LNCAP (cell line): ENCODE data around the gene SLC2A11.

Experiments used
- TF ChIP-seq, protein P1 (sequence below): fragments of 450-650 bp; IDR thresholded peaks from 2 replicates; pipeline ENCODE4 v1.5.1; 2017; ENCODE audit warnings: mild to moderate bottlenecking

Gene SLC2A11

DNA sequence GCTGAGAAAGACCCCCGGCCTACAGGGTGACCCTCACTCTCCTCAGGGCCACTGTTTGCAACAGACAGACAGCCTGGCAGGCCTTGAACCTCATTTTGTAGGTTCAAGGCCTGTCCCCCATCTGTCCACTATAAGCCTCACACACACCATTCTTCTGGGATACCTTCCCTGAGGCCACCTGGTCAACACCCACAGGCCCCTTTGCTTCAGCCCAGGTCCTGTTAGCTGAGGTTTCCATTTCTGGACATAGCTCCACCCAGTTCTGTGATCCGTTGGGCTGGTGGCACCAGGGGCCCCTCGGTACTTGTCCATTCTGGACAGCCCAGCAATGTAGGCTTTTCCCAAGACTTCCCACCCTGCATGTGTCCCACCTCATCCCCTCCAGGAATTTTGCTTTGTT is 39.6 kb downstream of the SLC2A11 start:
- TF ChIP-seq, protein P1, sequence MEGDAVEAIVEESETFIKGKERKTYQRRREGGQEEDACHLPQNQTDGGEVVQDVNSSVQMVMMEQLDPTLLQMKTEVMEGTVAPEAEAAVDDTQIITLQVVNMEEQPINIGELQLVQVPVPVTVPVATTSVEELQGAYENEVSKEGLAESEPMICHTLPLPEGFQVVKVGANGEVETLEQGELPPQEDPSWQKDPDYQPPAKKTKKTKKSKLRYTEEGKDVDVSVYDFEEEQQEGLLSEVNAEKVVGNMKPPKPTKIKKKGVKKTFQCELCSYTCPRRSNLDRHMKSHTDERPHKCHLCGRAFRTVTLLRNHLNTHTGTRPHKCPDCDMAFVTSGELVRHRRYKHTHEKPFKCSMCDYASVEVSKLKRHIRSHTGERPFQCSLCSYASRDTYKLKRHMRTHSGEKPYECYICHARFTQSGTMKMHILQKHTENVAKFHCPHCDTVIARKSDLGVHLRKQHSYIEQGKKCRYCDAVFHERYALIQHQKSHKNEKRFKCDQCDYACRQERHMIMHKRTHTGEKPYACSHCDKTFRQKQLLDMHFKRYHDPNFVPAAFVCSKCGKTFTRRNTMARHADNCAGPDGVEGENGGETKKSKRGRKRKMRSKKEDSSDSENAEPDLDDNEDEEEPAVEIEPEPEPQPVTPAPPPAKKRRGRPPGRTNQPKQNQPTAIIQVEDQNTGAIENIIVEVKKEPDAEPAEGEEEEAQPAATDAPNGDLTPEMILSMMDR = no peak

DNA sequence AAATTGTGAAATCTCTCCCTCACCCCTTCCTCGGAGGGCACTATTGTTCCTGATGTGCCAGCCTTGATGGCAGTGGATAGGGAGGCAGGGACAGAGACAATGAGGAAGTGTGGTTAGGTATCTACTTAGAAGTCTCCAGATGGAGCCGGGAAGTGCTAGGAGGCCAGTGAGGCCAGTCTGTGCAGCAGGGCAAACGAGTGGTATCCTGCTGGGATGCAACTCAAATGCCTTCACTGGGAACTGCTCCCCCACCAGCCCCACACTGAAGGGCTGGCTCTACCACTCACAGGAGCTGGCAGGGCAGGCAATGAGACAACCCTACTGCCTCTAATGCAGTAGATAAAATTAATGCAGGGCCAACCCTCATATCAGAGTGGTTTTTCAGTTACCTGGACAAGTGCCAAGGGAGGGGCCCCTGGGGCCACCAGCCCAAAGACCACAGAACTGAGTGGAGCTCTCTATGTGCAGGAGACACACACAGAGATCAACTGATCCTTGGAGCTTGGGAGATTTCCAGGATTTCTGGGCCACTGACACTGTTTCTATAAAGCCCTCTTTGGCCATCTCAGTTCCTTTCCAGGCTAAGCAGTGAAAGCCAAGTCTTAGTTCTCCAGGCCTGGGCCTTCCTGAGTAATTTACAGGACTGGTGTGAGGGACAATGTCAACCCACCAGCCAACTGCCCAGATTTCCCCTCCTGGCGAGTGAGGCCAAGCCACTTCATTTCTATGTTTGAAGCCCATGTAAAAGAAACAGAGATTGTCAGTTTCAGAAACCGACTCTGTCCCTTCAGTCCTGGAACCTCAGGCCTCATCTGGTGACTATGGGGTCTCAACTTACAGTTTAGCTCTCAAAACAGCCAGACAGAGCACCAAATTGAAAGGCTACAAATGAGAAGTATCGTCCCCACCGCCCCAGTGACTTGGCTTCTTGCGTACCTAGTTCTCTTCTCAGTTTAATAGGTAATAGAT is 40.6 kb downstream of the SLC2A11 start:
- TF ChIP-seq, protein P1 = no peak

DNA sequence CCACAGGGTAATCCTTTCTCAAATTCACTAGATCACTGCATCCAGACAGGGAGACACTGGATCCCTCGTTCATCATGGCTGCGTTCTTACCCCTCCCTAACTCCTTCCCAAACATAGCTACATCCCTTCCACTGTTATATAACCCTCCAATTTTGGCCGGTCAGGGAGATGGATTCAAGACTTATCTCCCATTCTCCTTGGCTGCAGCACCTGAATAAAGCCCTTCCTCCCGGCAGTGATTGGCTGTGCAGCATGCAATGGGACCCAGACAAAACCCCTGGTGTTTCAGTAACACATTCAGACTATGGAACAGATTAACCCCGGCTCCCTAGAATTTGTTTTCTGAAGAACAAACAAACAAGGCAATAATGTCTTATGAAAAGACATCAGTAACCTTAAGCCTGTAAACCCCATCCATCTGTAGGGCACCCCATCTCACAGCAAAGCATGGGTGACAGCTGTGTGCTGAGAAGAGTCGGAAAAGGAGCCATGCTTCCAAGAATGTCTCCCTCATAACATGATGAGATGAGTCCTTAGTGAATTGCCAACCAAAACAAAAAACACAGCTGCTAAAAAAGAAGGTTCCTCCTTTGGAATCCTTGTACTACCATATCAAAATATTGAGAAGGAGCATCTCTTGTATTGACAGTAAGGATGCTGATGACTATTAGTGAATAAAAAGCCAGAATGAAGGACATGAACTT is 41.5 kb downstream of the SLC2A11 start:
- TF ChIP-seq, protein P1 = no peak

DNA sequence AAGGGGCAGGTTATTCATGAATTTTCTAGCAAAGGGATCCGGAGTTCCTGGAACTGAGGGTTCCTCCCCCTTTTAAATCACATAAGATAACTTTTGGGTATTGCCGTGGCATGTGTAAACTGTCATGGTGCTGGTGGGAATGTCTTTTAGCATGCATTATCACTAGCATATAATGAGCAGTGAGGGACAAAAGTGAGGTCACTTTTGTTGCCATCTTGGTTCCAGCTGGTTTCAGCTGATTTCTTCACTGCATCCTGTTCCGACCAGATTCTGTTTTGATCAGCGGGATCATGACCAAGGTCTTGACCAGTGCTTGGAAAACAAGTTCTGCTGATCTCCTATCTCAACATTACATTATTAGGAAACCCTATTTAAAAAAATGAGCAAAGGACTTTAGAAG is 43.9 kb downstream of the SLC2A11 start:
- TF ChIP-seq, protein P1 = no peak

DNA sequence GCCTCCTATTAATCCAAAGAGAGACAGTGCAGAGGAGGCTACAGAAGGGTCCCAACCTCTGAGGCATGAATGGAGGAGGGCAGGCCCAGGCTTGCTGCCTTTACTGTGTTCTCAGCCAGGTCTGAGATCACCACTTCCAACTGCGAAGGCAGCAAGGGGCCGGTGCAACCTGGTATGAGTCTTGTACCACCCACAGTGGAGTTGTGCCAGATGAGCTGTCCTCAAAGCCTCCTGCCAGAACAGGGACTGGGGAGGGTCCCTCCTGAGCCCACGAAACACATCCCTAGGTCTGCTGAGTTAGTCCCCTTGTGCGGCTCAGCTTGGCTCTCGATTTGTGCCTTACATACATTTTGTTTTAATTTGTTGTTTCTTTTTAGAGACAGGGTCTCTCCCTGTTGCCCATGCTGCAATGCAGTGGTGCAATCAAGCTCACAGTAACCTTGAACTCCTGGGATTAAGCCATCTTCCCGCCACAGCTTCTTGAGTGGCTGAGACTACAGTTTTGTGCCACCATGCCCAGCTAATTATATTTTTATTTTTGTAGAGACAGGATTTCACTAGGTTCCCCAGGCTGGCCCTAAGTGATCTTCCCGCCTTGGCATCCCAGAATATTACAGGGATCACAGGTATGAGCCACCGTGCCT is 45.8 kb downstream of the SLC2A11 start:
- TF ChIP-seq, protein P1 = no peak

DNA sequence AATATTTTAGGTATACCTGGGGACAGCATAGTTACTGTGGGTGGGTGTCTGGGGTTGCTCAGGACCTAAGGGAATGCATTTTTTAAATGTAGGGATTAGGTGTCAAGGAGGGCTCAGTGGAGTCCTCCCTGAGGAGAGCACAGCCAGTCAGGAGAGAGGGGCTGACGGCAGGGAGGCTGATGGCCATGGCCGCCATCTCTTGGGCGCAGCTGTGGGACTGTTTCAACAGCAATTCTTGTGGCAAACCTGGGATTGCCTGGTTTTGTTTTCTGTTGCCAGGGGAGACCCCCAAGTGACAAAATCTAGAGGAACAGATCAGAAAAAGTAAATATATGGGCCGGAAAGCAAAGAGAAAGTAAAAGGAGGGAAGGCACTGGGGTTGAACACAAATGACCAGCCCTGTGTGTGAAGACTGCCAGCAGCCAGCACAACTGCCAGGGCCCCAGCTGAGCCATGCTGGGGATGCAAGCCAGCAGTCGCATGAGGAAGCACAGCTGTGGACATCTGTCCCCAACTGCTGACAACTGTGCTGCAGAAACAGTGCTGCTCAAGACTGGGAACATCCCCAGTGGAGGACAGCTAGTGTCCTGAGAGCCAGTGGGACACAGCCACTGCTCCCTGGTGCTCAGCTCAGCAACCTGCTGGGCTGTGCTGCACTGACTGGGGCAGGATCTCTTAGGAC is 47.0 kb downstream of the SLC2A11 start:
- TF ChIP-seq, protein P1 = no peak

DNA sequence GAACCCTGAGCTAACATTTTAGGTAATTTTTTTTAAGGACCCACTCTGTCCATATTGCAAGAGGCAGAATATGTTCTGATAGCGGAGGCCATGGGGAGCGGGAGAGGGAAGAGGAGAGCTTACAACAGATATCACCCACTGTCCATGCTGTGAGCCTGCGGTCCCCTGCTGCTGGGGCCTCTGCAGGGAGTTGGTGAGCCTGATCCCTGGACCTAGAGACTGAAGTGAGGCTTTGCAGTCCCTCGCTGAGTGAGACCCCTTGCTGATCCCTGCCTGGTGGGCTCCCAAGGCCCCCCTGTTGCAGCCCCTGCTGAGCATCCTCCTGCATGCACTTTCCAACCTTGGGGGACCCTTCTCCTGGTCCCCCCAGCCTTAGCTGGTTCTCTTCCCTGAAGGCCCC is 49.0 kb downstream of the SLC2A11 start:
- TF ChIP-seq, protein P1 = no peak
